SK-N-SH (cell line): ENCODE results near the gene EIF3B. TPM values are rescaled to one million over a fixed set of nuclear protein-coding genes. Genes with fewer than 3 reads are reported as not detected.
A peak's percentile ranks its signal among the peaks of the same experiment; 100 is the strongest.

Experiments used
- CTCF ChIA-PET: fragments of 300-600, 350-600 bp; formaldehyde crosslinking; extraction: SDS; loops from one replicate; lab custom pipeline; 2021; lab: Yijun Ruan, JAX
- POLR2A ChIA-PET: fragments of 350-600 bp; sonication (Branson Sonifier 250); formaldehyde crosslinking; extraction: SDS; loops from one replicate; lab custom pipeline; 2020; ENCODE audit warnings: antibody characterized with exemption, inconsistent platforms; lab: Yijun Ruan, JAX
- DNase-seq: peaks from one replicate; pipeline ENCODE4 v3.0.0; 2012
- H2AFZ ChIP-seq: fragments of 200-600 bp; sonication (generic); 2 replicates; pipeline ENCODE4 v1.8.1; 2016; ENCODE audit warnings: antibody characterized with exemption, mild to moderate bottlenecking, low read depth
- H3F3A ChIP-seq: fragments of 200-600 bp; sonication (generic); replicated peaks from 2 replicates; pipeline ENCODE3; 2016; ENCODE audit warnings: antibody characterized with exemption, mild to moderate bottlenecking; ENCODE audit not compliant: insufficient read depth
- H3K27ac ChIP-seq, 2 experiments: fragments of 200-500 bp in 1 of 2; fragments of 200-600 bp in 1 of 2; sonication (Bioruptor generic) in 1 of 2; sonication (generic), shearing (Covaris generic) in 1 of 2; 2 replicates each; pipeline versions ENCODE4 v1.5.1 to v1.6.1; 2014 to 2016; ENCODE audit warnings: low read depth in 2 of 2, inconsistent platforms in 1 of 2, low read length in 1 of 2, mild to moderate bottlenecking in 1 of 2, mixed read lengths in 1 of 2
- H3K27me3 ChIP-seq: fragments of 200-600 bp; sonication (generic), shearing (Covaris generic); 2 replicates; pipeline ENCODE4 v1.6.1; 2016; ENCODE audit warnings: mixed run types; ENCODE audit not compliant: insufficient read depth
- H3K36me3 ChIP-seq, 2 experiments: fragments of 200-500 bp in 1 of 2; fragments of 200-600 bp in 1 of 2; sonication (Bioruptor generic) in 1 of 2; sonication (generic) in 1 of 2; replicated peaks in 1 of 2; 2 replicates each; pipeline versions ENCODE3 to v1.5.1; 2014 to 2016; ENCODE audit warnings: low read length in 1 of 2, mild to moderate bottlenecking in 1 of 2; ENCODE audit not compliant: insufficient read depth in 2 of 2, control insufficient read depth in 1 of 2
- H3K4me1 ChIP-seq, 2 experiments: fragments of 200-500 bp in 1 of 2; fragments of 200-600 bp in 1 of 2; sonication (Bioruptor generic) in 1 of 2; sonication (generic), shearing (Covaris generic) in 1 of 2; 2 replicates each; pipeline versions ENCODE4 v1.5.1 to v1.6.1; 2014 to 2016; ENCODE audit warnings: low read depth in 1 of 2, low read length in 1 of 2, mixed run types in 1 of 2; ENCODE audit not compliant: insufficient read depth in 2 of 2, control insufficient read depth in 1 of 2
- H3K4me2 ChIP-seq: fragments of 200-600 bp; sonication (generic), shearing (Covaris generic); 2 replicates; pipeline ENCODE4 v1.6.1; 2017; ENCODE audit warnings: mixed run types
- H3K4me3 ChIP-seq, 2 experiments: fragments of 200-500 bp in 1 of 2; fragments of 200-600 bp in 1 of 2; sonication (Bioruptor generic) in 1 of 2; sonication (generic), shearing (Covaris generic) in 1 of 2; 2 replicates each; pipeline versions ENCODE4 v1.5.1 to v1.8.1; 2014 to 2016; ENCODE audit warnings: low read depth in 2 of 2, inconsistent platforms in 1 of 2, low read length in 1 of 2, mild to moderate bottlenecking in 1 of 2, mixed read lengths in 1 of 2, moderate library complexity in 1 of 2
- H3K79me2 ChIP-seq: fragments of 200-600 bp; sonication (generic); 2 replicates; pipeline ENCODE4 v1.8.1; 2017; ENCODE audit warnings: mild to moderate bottlenecking; ENCODE audit not compliant: insufficient read depth
- H3K9ac ChIP-seq: fragments of 200-600 bp; sonication (generic); 2 replicates; pipeline ENCODE4 v1.6.1; 2017; ENCODE audit warnings: mixed run types
- H3K9me2 ChIP-seq: fragments of 200-600 bp; sonication (generic); 2 replicates; pipeline ENCODE4 v1.6.1; 2017; ENCODE audit warnings: mixed run types
- H3K9me3 ChIP-seq: fragments of 200-600 bp; sonication (generic); 2 replicates; pipeline ENCODE4 v1.6.1; 2017; ENCODE audit warnings: mixed run types, mild to moderate bottlenecking, moderate library complexity
- H4K20me1 ChIP-seq: fragments of 200-600 bp; sonication (generic); 2 replicates; pipeline ENCODE4 v1.6.1; 2017; ENCODE audit warnings: mild to moderate bottlenecking, mixed run types; ENCODE audit not compliant: insufficient read depth
- JUND ChIP-seq: IDR thresholded peaks from 2 replicates; pipeline ENCODE4 v1.4.0; 2012
- MEF2A ChIP-seq: IDR thresholded peaks from 2 replicates; pipeline ENCODE4 v1.4.0; 2012; ENCODE audit warnings: low read depth, borderline replicate concordance
- NFIC ChIP-seq: IDR thresholded peaks from 2 replicates; pipeline ENCODE4 v1.4.0; 2012; ENCODE audit warnings: borderline replicate concordance
- NRF1 ChIP-seq: IDR thresholded peaks from 2 replicates; pipeline ENCODE4 v1.6.1; 2012; ENCODE audit warnings: low read depth, mild to moderate bottlenecking, low read length
- RAD21 ChIP-seq: IDR thresholded peaks from 2 replicates; pipeline ENCODE4 v1.6.1; 2012; ENCODE audit warnings: mild to moderate bottlenecking, low read length
- SIN3A ChIP-seq: IDR thresholded peaks from 2 replicates; pipeline ENCODE4 v1.6.1; 2012; ENCODE audit warnings: low read depth, mild to moderate bottlenecking, low read length, moderate library complexity, borderline replicate concordance
- SMC3 ChIP-seq: IDR thresholded peaks from 2 replicates; pipeline ENCODE4 v1.6.1; 2012; ENCODE audit warnings: low read depth, low read length, improper control_type of control experiment
- TAF1 ChIP-seq: IDR thresholded peaks from 2 replicates; pipeline ENCODE4 v1.6.1; 2012; ENCODE audit warnings: low read depth, mild to moderate bottlenecking, low read length, moderate library complexity, borderline replicate concordance
- YY1 ChIP-seq: IDR thresholded peaks from 2 replicates; pipeline ENCODE4 v1.4.0; 2012; ENCODE audit warnings: low read depth, mild to moderate bottlenecking
- WGBS: methylation state at CpG from one replicate; pipeline ENCODE4 v1.1.6; 2017; ENCODE audit warnings: low lambda C conversion rate; 5-methylcytosine and 5-hydroxymethylcytosine counted together
- polyA plus RNA-seq, 3 experiments: library from polyadenylated mRNA; depleted of rRNA; stranded (reverse); fragments of >200 nt; gene quantifications; 2 replicates each; pipeline ENCODE4 v1.2.3, GENCODE V29; 2012
- TF ChIP-seq, protein P1 (sequence below): IDR thresholded peaks from 2 replicates; pipeline ENCODE4 v1.4.0; 2012; ENCODE audit warnings: low read depth, borderline replicate concordance
- TF ChIP-seq, protein P2 (sequence below): IDR thresholded peaks from 2 replicates; pipeline ENCODE4 v1.4.0; 2012; ENCODE audit warnings: low read depth, borderline replicate concordance

EIF3B gene
- polyA plus RNA-seq, 1 of the 3 experiments (the other 2 are of a cell fraction): 151 TPM

DNA sequence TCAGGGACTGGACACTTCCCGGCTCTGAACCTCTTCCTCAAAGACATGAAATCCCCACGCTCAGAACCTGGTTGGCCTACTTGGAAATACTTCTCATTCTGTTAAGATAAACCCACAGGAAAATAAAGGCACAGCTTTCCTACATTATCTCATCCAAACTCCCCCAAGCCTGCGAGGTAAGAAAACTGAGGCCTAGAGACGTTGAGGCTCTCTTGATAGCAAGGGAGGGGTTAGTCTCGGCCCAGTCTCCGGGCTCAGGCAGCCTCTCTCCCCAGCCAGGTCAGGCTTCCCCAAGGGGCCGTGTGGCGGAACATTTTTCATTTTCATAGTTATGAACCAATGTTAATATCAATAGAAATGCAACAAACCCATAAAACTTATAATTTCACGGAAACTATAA is 4.6 kb upstream of the EIF3B start:
- Histone ChIP-seq H3K27ac (no peak overlapping the region), H2AFZ (no peak overlapping the region), H3K9ac (no peak overlapping the region), H3K9me2 (no peaks in the 10 kb centered on the region), H3K79me2 (peaks cover 49% of the 10 kb centered on the region), H3K9me3 (no peaks in the 10 kb centered on the region), H3K4me3 (no peak overlapping the region), H3K36me3 (no peaks in the 10 kb centered on the region), H3K4me2 (no peak overlapping the region), H3F3A (peaks cover 3% of the 10 kb centered on the region), H3K27me3 (no peaks in the 10 kb centered on the region), H4K20me1 (0 out of 2 replicates have a peak, but pooled peaks cover under 1% of the 10 kb centered on the region), H3K4me1 (peaks cover 5 to 7% of the 10 kb centered on the region in 2 experiments; a peak in 2 of 4 replicates)
- POLR2A ChIA-PET: no interaction called here
- CTCF ChIA-PET: interaction anchor here (1.3 kb wide), 1 partner anchor 105 kb away, joined by 5 read pairs; no protein-coding TSS in a partner anchor
- TF ChIP-seq SMC3: no peak
- TF ChIP-seq RAD21: no peak
- no peak for TF ChIP-seq JUND
- TF ChIP-seq, protein P1, sequence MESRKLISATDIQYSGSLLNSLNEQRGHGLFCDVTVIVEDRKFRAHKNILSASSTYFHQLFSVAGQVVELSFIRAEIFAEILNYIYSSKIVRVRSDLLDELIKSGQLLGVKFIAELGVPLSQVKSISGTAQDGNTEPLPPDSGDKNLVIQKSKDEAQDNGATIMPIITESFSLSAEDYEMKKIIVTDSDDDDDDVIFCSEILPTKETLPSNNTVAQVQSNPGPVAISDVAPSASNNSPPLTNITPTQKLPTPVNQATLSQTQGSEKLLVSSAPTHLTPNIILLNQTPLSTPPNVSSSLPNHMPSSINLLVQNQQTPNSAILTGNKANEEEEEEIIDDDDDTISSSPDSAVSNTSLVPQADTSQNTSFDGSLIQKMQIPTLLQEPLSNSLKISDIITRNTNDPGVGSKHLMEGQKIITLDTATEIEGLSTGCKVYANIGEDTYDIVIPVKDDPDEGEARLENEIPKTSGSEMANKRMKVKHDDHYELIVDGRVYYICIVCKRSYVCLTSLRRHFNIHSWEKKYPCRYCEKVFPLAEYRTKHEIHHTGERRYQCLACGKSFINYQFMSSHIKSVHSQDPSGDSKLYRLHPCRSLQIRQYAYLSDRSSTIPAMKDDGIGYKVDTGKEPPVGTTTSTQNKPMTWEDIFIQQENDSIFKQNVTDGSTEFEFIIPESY: no peak
- TF ChIP-seq NRF1: no peak
- TF ChIP-seq SIN3A: no peak
- TF ChIP-seq NFIC: no peak
- TF ChIP-seq, protein P2, sequence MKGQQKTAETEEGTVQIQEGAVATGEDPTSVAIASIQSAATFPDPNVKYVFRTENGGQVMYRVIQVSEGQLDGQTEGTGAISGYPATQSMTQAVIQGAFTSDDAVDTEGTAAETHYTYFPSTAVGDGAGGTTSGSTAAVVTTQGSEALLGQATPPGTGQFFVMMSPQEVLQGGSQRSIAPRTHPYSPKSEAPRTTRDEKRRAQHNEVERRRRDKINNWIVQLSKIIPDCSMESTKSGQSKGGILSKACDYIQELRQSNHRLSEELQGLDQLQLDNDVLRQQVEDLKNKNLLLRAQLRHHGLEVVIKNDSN: no peak
- no peak for TF ChIP-seq TAF1
- 97% methylated on average over 9 of the region's 9 CpGs for WGBS
- DNase-seq: no peak

DNA sequence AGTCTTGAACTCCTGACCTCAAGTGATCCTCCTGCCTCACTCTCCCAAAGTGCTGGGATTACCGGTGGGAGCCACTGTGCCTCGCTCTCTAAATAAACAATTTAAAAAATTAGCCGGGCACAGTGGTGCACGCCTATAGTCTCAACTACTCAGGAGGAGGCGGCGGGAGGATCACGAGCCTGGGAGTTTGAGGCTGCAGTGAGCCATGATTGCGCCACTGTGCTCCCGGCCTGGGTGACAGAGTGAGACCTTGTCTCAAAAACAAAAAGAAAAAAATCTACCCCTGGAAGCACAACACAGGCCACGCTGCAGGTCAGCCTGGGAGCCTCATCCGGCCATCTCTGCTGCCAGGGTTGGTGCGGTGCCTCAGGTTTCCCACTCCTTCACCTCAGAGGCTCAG is 3.8 kb upstream of the EIF3B start:
- no peak overlapping the region for H3K27ac ChIP-seq
- no peaks in the 10 kb centered on the region for H3K9me3 ChIP-seq
- peaks cover 53% of the 10 kb centered on the region for H3K79me2 ChIP-seq
- no peak for TF ChIP-seq YY1
- no peak for TF ChIP-seq MEF2A
- TF ChIP-seq NRF1: no peak
- no peak overlapping the region for H3K4me3 ChIP-seq
- no peak overlapping the region for H2AFZ ChIP-seq
- no peaks in the 10 kb centered on the region for H3K36me3 ChIP-seq
- H3K4me2 ChIP-seq: no peak overlapping the region
- 99% methylated on average over 12 of the region's 12 CpGs for WGBS
- peaks cover 7 to 8% of the 10 kb centered on the region in 2 experiments; a peak in 3 of 4 replicates for H3K4me1 ChIP-seq
- peak; percentile 4 for DNase-seq
- H3K9me2 ChIP-seq: no peaks in the 10 kb centered on the region
- H3F3A ChIP-seq: no peaks in the 10 kb centered on the region
- peaks cover 9% of the 10 kb centered on the region for H4K20me1 ChIP-seq
- CTCF ChIA-PET: interaction anchor here (1.3 kb wide), 1 partner anchor 105 kb away, joined by 5 read pairs; no protein-coding TSS in a partner anchor
- POLR2A ChIA-PET: no interaction called here
- no peaks in the 10 kb centered on the region for H3K27me3 ChIP-seq
- no peak overlapping the region for H3K9ac ChIP-seq
